PC-9 (cell line): ENCODE data around the gene PAM. TPM values are rescaled to one million over a fixed set of nuclear protein-coding genes. Genes with fewer than 3 reads are reported as not detected.

Source experiments
- Bru-seq: library from RNA; stranded (reverse); fragments of 400-500 nt; gene quantifications from one replicate; lab custom pipeline; 2021; lab: Mats Ljungman, UMichigan
- BruChase-seq, 2 experiments: library from RNA; stranded (reverse); fragments of 400-500 nt; gene quantifications; one replicate each; lab custom pipeline; 2021; lab: Mats Ljungman, UMichigan
- BruUV-seq: library from RNA; stranded (reverse); fragments of 400-500 nt; replicated peaks from 2 replicates; lab custom pipeline; 2021; lab: Mats Ljungman, UMichigan
- CTCF ChIA-PET: fragments of 300-600 bp; sonication (Branson Sonifier 250); formaldehyde crosslinking; loops from one replicate; lab custom pipeline; 2022; ENCODE audit warnings: antibody characterized with exemption; lab: Charles Lee
- POLR2A ChIA-PET: fragments of 300-600 bp; sonication (Branson Sonifier 250); formaldehyde crosslinking; loops from one replicate; lab custom pipeline; 2022; ENCODE audit warnings: antibody characterized with exemption; ENCODE audit not compliant: unreplicated experiment; lab: Charles Lee
- DNase-seq, 2 experiments: peaks; one replicate each; pipeline versions ENCODE4 v3.0.0 to v3.0.0-alpha.2; 2015 to 2022; ENCODE audit warnings: mixed read lengths in 1 of 2
- H2AFZ ChIP-seq: fragments of 200-600 bp; sonication (generic); 2 replicates; pipeline ENCODE4 v1.8.1; 2017; ENCODE audit warnings: antibody characterized with exemption
- H3F3A ChIP-seq: fragments of 200-600 bp; sonication (generic); 2 replicates; pipeline ENCODE4 v1.8.1; 2017; ENCODE audit warnings: antibody characterized with exemption, mild to moderate bottlenecking, low read depth; ENCODE audit not compliant: insufficient read depth
- H3K27ac ChIP-seq: fragments of 200-600 bp; sonication (generic); 2 replicates; pipeline ENCODE4 v1.6.1; 2016; ENCODE audit warnings: mixed run types
- H3K27me3 ChIP-seq: fragments of 200-600 bp; sonication (generic); 2 replicates; pipeline ENCODE4 v1.6.1; 2016; ENCODE audit warnings: low read depth, mixed run types; ENCODE audit not compliant: insufficient read depth
- H3K36me3 ChIP-seq: fragments of 200-600 bp; sonication (generic); 2 replicates; pipeline ENCODE4 v1.6.1; 2016; ENCODE audit warnings: low read depth, mixed run types
- H3K4me1 ChIP-seq: fragments of 200-600 bp; sonication (generic); replicated peaks from 2 replicates; pipeline ENCODE4 v1.6.1; 2016; ENCODE audit warnings: mixed run types; ENCODE audit not compliant: insufficient read depth
- H3K4me2 ChIP-seq: fragments of 200-600 bp; sonication (generic); 2 replicates; pipeline ENCODE4 v1.6.1; 2017; ENCODE audit warnings: mixed run types
- H3K4me3 ChIP-seq: fragments of 200-600 bp; sonication (generic); 2 replicates; pipeline ENCODE4 v1.6.1; 2016; ENCODE audit warnings: mixed run types
- H3K79me2 ChIP-seq: fragments of 200-600 bp; sonication (generic); 2 replicates; pipeline ENCODE4 v1.6.1; 2017; ENCODE audit warnings: low read depth, mixed run types
- H3K9me2 ChIP-seq: fragments of 200-600 bp; sonication (generic); 2 replicates; pipeline ENCODE4 v1.8.1; 2017; ENCODE audit warnings: mild to moderate bottlenecking; ENCODE audit not compliant: insufficient read depth
- H3K9me3 ChIP-seq: fragments of 200-600 bp; sonication (generic); 2 replicates; pipeline ENCODE4 v1.8.1; 2016; ENCODE audit warnings: low read depth; ENCODE audit not compliant: insufficient read depth
- H4K20me1 ChIP-seq: fragments of 200-600 bp; sonication (generic); 2 replicates; pipeline ENCODE4 v1.8.1; 2017; ENCODE audit not compliant: insufficient read depth
- CTCF ChIP-seq: fragments of 200-600 bp; sonication (generic); conservative IDR thresholded peaks from 2 replicates; pipeline ENCODE4 v1.6.1; 2017; ENCODE audit warnings: mixed run types, antibody characterized with exemption, mild to moderate bottlenecking, moderate library complexity
- EZH2 ChIP-seq: fragments of 200-600 bp; sonication (generic); IDR thresholded peaks from 2 replicates; pipeline ENCODE4 v1.8.0; 2017; ENCODE audit warnings: antibody characterized with exemption, low read depth
- intact Hi-C: fragments of 100-400 bp; cut with micrococcal nuclease; formaldehyde crosslinking; loops from one replicate; pipeline ENCODE4 v1.10.0; 2022; ENCODE audit not compliant: unreplicated experiment
- long read RNA-seq: library from polyadenylated mRNA; stranded (forward); transcript quantifications from one replicate; pipeline ENCODE4 v2.0.0, GENCODE V29; 2022
- total RNA-seq: library from RNA; stranded (reverse); gene quantifications from 2 replicates; pipeline ENCODE4 v1.2.3, GENCODE V29; 2021

Gene PAM
- 88.4 and 115 TPM in 2 replicates for total RNA-seq
- Bru-seq, nascent RNA: percentile 76 among the genes with signal in this experiment
- BruChase-seq, experiment 1, labeled RNA remaining after a 2-hour chase: percentile 84 among the genes with signal in this experiment
- percentile 65 among the genes with signal in this experiment for BruChase-seq, experiment 2, labeled RNA remaining after a 6-hour chase
- long read RNA-seq, transcript PAM-204 (24 exons, 3,622 nt): major isoform, 7 of 121 reads
- long read RNA-seq, partial matches to known transcripts: 21 of 121 reads
- long read RNA-seq, other reads (novel, unspliced or antisense): 92 of 121 reads

DNA sequence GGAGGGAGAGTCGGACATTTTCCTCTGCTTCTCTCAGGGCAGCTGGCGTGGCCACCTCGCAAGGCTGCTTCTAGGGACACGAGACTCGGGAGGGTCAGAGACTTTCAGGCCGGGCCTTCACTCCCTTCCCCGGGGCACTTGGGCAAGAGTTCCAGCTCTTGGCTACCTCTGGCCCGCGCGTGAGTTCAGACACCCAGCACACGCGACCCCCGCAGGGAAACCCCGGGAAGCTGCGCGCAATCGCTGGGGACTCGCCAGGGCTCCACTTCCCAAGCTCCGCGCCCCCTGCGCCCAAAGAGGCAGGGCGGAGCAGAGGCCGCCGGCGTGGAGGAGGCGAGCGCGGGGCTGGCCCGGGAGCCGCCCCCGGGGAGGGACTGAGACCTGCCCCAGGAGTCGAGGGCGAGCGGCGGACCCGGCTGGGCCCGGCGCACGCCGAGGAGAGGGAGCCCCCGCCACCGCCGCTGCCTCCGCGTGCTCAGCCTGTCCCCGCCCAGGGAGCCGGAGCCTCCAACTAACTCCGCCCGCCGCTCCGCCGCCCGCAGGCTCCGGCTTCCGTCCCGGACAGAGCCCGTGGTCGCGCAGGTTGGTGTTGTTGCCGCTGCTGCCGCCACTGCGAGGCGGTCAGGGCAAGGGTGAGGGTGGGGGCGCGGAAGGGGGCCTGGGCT, at the start of gene PAM:
TSS of gene PAM (plus strand) at position 539 of the 665 bp plus-strand sequence. CDS start 110,891 bp downstream, outside the sequence.
- no TSS peak for BruUV-seq
- Histone ChIP-seq H3K9me2 (no peaks in the 10 kb centered on the region), H3K9me3 (no peaks in the 10 kb centered on the region), H3K27ac (peak within 1 kb of the TSS; percentile 77), H3K4me1 (peaks cover 15% of the 10 kb centered on the region; the same call in 1 of the 2 replicates), H4K20me1 (no peaks in the 10 kb centered on the region), H3K36me3 (no peaks in the 10 kb centered on the region), H3F3A (no peaks in the 10 kb centered on the region), H3K4me2 (peak within 1 kb of the TSS; percentile 77), H3K4me3 (peak within 1 kb of the TSS; percentile 86), H2AFZ (peak within 1 kb of the TSS; percentile 99), H3K27me3 (no peaks in the 10 kb centered on the region), H3K79me2 (peaks cover 22% of the 10 kb centered on the region)
- CTCF ChIA-PET: interaction anchor here (0.7 kb wide), 2 partner anchors 228 to 608 kb away, joined by 4 to 8 read pairs; no protein-coding TSS in a partner anchor
- TF ChIP-seq CTCF (no peak), EZH2 (no peak)
- POLR2A ChIA-PET: interaction anchor here (0.5 to 0.6 kb wide), 2 partner anchors 451 to 691 kb away, joined by 6 read pairs; no protein-coding TSS in a partner anchor
- peak; percentile 51 to 80 for DNase-seq
- intact Hi-C loops: loop anchor here (5.0 to 10.0 kb wide), 3 partner anchors 70 to 202 kb away; no protein-coding TSS in a partner anchor

GRCh38 chr5:102711525-102712385, 43.4 kb upstream of the PAM start:
- CTCF ChIA-PET: no interaction called here
- Histone ChIP-seq H3K9me3 (no peaks in the 10 kb centered on the region), H2AFZ (no peak overlapping the region), H3F3A (no peaks in the 10 kb centered on the region), H3K27me3 (no peaks in the 10 kb centered on the region), H3K4me1 (peaks cover 4% of the 10 kb centered on the region), H3K4me2 (no peak overlapping the region), H3K36me3 (no peaks in the 10 kb centered on the region), H4K20me1 (no peaks in the 10 kb centered on the region), H3K79me2 (no peaks in the 10 kb centered on the region), H3K4me3 (no peak overlapping the region), H3K9me2 (no peaks in the 10 kb centered on the region), H3K27ac (no peak overlapping the region)
- BruUV-seq: no TSS peak
- POLR2A ChIA-PET: no interaction called here
- intact Hi-C loops: no loop called here
- TF ChIP-seq EZH2 (no peak), CTCF (no peak)
- DNase-seq: no peak

- H3K79me2 ChIP-seq: no peaks in the 10 kb centered on the region
- H3K36me3 ChIP-seq: no peaks in the 10 kb centered on the region
- H2AFZ ChIP-seq: no peak overlapping the region
- DNase-seq: no peak
- intact Hi-C loops: no loop called here
- H3K27ac ChIP-seq: no peak overlapping the region
- no peaks in the 10 kb centered on the region for H3F3A ChIP-seq
- TF ChIP-seq EZH2: no peak
- no peak for TF ChIP-seq CTCF
- no peak overlapping the region for H3K4me2 ChIP-seq
- no peaks in the 10 kb centered on the region for H3K9me2 ChIP-seq
- H3K4me3 ChIP-seq: no peak overlapping the region
- POLR2A ChIA-PET: no interaction called here
- BruUV-seq: no TSS peak
- no peaks in the 10 kb centered on the region for H4K20me1 ChIP-seq
- CTCF ChIA-PET: no interaction called here
- no peaks in the 10 kb centered on the region for H3K27me3 ChIP-seq
- H3K4me1 ChIP-seq: peaks cover 4% of the 10 kb centered on the region
- H3K9me3 ChIP-seq: no peaks in the 10 kb centered on the region
Observed at GRCh38 chr5:102713278-102713677, 41.8 kb upstream of the PAM start.
